HEK293 (cell line): Measurements from ENCODE around the gene CALML3.

ENCODE experiments used
- CTCF ChIA-PET: fragments of 350-600 bp; formaldehyde crosslinking; extraction: SDS; loops from one replicate; lab custom pipeline; 2021; ENCODE audit warnings: antibody characterized with exemption; lab: Yijun Ruan, JAX
- POLR2A ChIA-PET: fragments of 300-600 bp; formaldehyde crosslinking; extraction: SDS; loops from one replicate; lab custom pipeline; 2020; ENCODE audit warnings: antibody characterized with exemption, inconsistent platforms; lab: Yijun Ruan, JAX
- H3K27ac ChIP-seq: fragments of 200-500 bp; sonication (Bioruptor generic); 2 replicates; pipeline ENCODE4 v1.5.1; 2014; ENCODE audit warnings: low read depth, low read length, control low read depth, inconsistent platforms; ENCODE audit errors: extremely low read depth
- H3K36me3 ChIP-seq, 2 experiments: fragments of 200-500 bp in 1 of 2; sonication (Bioruptor generic) in 1 of 2; 1 replicate in 1 of 2; 2 replicates in 1 of 2; pipeline ENCODE4 v1.5.1; 2014 to 2017; ENCODE audit warnings: inconsistent platforms in 2 of 2, low read length in 2 of 2; ENCODE audit not compliant: control insufficient read depth in 2 of 2, insufficient read depth in 1 of 2
- H3K4me1 ChIP-seq: fragments of 200-500 bp; sonication (Bioruptor generic); 2 replicates; pipeline ENCODE4 v1.5.1; 2014; ENCODE audit warnings: mild to moderate bottlenecking, low read length, inconsistent platforms; ENCODE audit not compliant: control insufficient read depth, insufficient read depth
- H3K4me3 ChIP-seq: 2 replicates; pipeline ENCODE4 v1.5.1; 2011; ENCODE audit warnings: low read depth, mild to moderate bottlenecking, control low read depth, low read length, moderate library complexity
- H3K9me3 ChIP-seq: fragments of 200-500 bp; sonication (Bioruptor generic); 2 replicates; pipeline ENCODE4 v1.5.1; 2014; ENCODE audit warnings: low read depth, low read length, inconsistent platforms; ENCODE audit not compliant: control insufficient read depth, insufficient read depth
- EGR2 ChIP-seq: fragments of 450-650 bp; formaldehyde crosslinking; IDR thresholded peaks from 2 replicates; pipeline ENCODE4 v1.5.1; 2016; ENCODE audit warnings: low read depth, missing biosample characterization, missing genetic modification characterization
- GLIS2 ChIP-seq: fragments of 450-650 bp; formaldehyde crosslinking; IDR thresholded peaks from 2 replicates; pipeline ENCODE4 v1.5.1; 2016; ENCODE audit warnings: missing biosample characterization, missing genetic modification characterization
- KLF1 ChIP-seq: fragments of 450-650 bp; formaldehyde crosslinking; IDR thresholded peaks from 2 replicates; pipeline ENCODE4 v1.5.1; 2016; ENCODE audit warnings: missing biosample characterization, missing genetic modification characterization
- MYNN ChIP-seq: fragments of 450-650 bp; formaldehyde crosslinking; IDR thresholded peaks from 2 replicates; pipeline ENCODE4 v1.5.1; 2016; ENCODE audit warnings: missing biosample characterization, missing genetic modification characterization, borderline replicate concordance
- SCRT1 ChIP-seq: fragments of 450-650 bp; formaldehyde crosslinking; IDR thresholded peaks from 2 replicates; pipeline ENCODE4 v1.5.1; 2016; ENCODE audit warnings: missing biosample characterization, missing genetic modification characterization, borderline replicate concordance
- SP7 ChIP-seq: fragments of 450-650 bp; formaldehyde crosslinking; IDR thresholded peaks from 2 replicates; pipeline ENCODE4 v1.5.1; 2016; ENCODE audit warnings: missing biosample characterization, missing genetic modification characterization
- ZBTB21 ChIP-seq: fragments of 450-650 bp; formaldehyde crosslinking; IDR thresholded peaks from 2 replicates; pipeline ENCODE4 v1.5.1; 2017; ENCODE audit warnings: missing biosample characterization, missing genetic modification characterization
- ZFHX2 ChIP-seq: fragments of 450-650 bp; formaldehyde crosslinking; conservative IDR thresholded peaks from 2 replicates; pipeline ENCODE4 v1.5.1; 2016; ENCODE audit warnings: missing biosample characterization, missing genetic modification characterization
- ZNF132 ChIP-seq: fragments of 450-650 bp; formaldehyde crosslinking; IDR thresholded peaks from 2 replicates; pipeline ENCODE4 v1.5.1; 2017; ENCODE audit warnings: missing biosample characterization, missing genetic modification characterization, borderline replicate concordance
- ZNF223 ChIP-seq: fragments of 450-650 bp; formaldehyde crosslinking; IDR thresholded peaks from 2 replicates; pipeline ENCODE4 v1.5.1; 2016; ENCODE audit warnings: missing biosample characterization, missing genetic modification characterization
- ZNF23 ChIP-seq: fragments of 450-650 bp; formaldehyde crosslinking; IDR thresholded peaks from 2 replicates; pipeline ENCODE4 v1.5.1; 2016; ENCODE audit warnings: missing biosample characterization, missing genetic modification characterization, borderline replicate concordance
- ZNF302 ChIP-seq: fragments of 450-650 bp; formaldehyde crosslinking; IDR thresholded peaks from 2 replicates; pipeline ENCODE4 v1.5.1; 2016; ENCODE audit warnings: missing biosample characterization, missing genetic modification characterization, low read depth
- ZNF341 ChIP-seq: fragments of 450-650 bp; formaldehyde crosslinking; IDR thresholded peaks from 2 replicates; pipeline ENCODE4; 2016; ENCODE audit warnings: low read depth, missing biosample characterization, missing genetic modification characterization
- ZNF48 ChIP-seq: fragments of 450-650 bp; formaldehyde crosslinking; IDR thresholded peaks from 2 replicates; pipeline ENCODE4 v1.5.1; 2016; ENCODE audit warnings: missing biosample characterization, missing genetic modification characterization
- ZNF544 ChIP-seq: fragments of 450-650 bp; formaldehyde crosslinking; IDR thresholded peaks from 2 replicates; pipeline ENCODE4 v1.5.0; 2017; ENCODE audit warnings: missing biosample characterization, missing genetic modification characterization
- ZNF600 ChIP-seq: fragments of 450-650 bp; formaldehyde crosslinking; IDR thresholded peaks from 2 replicates; pipeline ENCODE4 v1.5.1; 2016; ENCODE audit warnings: missing biosample characterization, missing genetic modification characterization
- ZNF701 ChIP-seq: fragments of 450-650 bp; formaldehyde crosslinking; IDR thresholded peaks from 2 replicates; pipeline ENCODE4 v1.5.1; 2016; ENCODE audit warnings: missing biosample characterization, missing genetic modification characterization
- ZSCAN16 ChIP-seq: fragments of 450-650 bp; formaldehyde crosslinking; IDR thresholded peaks from 2 replicates; pipeline ENCODE4 v1.5.1; 2016; ENCODE audit warnings: missing biosample characterization, missing genetic modification characterization
- TF ChIP-seq, protein P1 (sequence below): fragments of 450-650 bp; formaldehyde crosslinking; IDR thresholded peaks from 2 replicates; pipeline ENCODE4 v1.5.1; 2017; ENCODE audit warnings: missing biosample characterization, missing genetic modification characterization
- TF ChIP-seq, protein P2 (sequence below): fragments of 450-650 bp; formaldehyde crosslinking; IDR thresholded peaks from 2 replicates; pipeline ENCODE4 v1.5.1; 2016; ENCODE audit warnings: missing biosample characterization, missing genetic modification characterization
- TF ChIP-seq, protein P3 (sequence below): fragments of 450-650 bp; formaldehyde crosslinking; IDR thresholded peaks from 2 replicates; pipeline ENCODE4 v1.5.1; 2016; ENCODE audit warnings: missing biosample characterization, missing genetic modification characterization
- TF ChIP-seq, protein P4 (sequence below): fragments of 450-650 bp; formaldehyde crosslinking; IDR thresholded peaks from 2 replicates; pipeline ENCODE4 v1.5.1; 2016; ENCODE audit warnings: missing biosample characterization, missing genetic modification characterization
- TF ChIP-seq, protein P5 (sequence below): fragments of 450-650 bp; formaldehyde crosslinking; IDR thresholded peaks from 2 replicates; pipeline ENCODE4 v1.5.1; 2016; ENCODE audit warnings: missing biosample characterization, missing genetic modification characterization
- TF ChIP-seq, protein P6 (sequence below): fragments of 450-650 bp; formaldehyde crosslinking; IDR thresholded peaks from 2 replicates; pipeline ENCODE4 v1.5.1; 2017; ENCODE audit warnings: missing biosample characterization, missing genetic modification characterization

Gene CALML3

DNA sequence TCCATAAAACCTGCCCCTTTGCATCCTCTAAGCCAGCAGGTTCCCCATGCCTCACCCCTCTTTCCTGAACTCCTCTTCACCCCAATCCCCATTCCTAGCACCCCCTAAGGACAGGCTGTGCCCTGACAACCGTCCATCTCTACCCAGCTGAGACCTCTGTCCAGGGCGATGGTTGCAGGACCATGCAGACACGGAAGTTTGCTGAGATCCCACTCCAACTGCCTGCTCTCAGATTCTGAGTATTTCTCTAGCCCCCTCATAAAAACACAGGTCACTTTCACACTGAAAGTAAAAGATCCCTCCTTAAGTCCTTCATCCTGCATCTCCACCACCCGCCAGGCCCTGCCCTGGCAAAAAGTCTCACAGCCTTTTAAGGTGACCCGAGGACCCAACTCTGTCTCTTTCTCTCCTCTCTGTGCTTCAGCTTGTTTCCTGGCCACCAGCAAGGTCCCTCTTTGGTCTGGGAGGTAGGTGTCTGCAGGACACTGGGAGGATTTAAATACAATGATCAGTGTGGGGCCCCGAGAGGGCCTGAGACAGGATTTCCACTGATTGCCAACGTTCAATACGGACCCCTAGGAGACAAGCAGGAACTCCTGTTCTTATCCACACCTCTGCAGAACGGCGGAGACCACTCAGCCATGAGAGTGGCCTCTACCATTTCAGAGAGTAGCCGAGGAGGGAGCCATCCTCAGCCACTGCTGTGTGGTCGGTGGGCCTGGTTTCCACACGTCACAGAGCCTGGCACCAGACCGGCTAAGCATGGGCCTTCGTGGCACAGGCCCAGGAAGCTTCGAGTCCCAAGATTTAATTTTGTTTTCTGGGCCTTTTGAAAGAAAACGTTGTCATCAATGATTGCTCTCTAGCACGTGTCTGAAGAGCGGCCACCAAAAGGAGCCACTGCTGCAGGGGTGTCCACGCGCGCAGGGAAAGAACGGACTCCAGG, 27.9 kb downstream of the CALML3 start (continued):
- TF ChIP-seq, protein P1, sequence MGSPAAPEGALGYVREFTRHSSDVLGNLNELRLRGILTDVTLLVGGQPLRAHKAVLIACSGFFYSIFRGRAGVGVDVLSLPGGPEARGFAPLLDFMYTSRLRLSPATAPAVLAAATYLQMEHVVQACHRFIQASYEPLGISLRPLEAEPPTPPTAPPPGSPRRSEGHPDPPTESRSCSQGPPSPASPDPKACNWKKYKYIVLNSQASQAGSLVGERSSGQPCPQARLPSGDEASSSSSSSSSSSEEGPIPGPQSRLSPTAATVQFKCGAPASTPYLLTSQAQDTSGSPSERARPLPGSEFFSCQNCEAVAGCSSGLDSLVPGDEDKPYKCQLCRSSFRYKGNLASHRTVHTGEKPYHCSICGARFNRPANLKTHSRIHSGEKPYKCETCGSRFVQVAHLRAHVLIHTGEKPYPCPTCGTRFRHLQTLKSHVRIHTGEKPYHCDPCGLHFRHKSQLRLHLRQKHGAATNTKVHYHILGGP (tag by site-specific recombination) = no peak
- TF ChIP-seq ZNF600 (tag by site-specific recombination) (no peak), ZNF223 (no peak), ZSCAN16 (tag by site-specific recombination) (no peak), ZNF701 (tag by site-specific recombination) (no peak), ZNF544 (tag by site-specific recombination) (no peak), ZNF48 (tag by site-specific recombination) (no peak)
- TF ChIP-seq, protein P2, sequence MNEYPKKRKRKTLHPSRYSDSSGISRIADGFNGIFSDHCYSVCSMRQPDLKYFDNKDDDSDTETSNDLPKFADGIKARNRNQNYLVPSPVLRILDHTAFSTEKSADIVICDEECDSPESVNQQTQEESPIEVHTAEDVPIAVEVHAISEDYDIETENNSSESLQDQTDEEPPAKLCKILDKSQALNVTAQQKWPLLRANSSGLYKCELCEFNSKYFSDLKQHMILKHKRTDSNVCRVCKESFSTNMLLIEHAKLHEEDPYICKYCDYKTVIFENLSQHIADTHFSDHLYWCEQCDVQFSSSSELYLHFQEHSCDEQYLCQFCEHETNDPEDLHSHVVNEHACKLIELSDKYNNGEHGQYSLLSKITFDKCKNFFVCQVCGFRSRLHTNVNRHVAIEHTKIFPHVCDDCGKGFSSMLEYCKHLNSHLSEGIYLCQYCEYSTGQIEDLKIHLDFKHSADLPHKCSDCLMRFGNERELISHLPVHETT (tag by site-specific recombination) = no peak

DNA sequence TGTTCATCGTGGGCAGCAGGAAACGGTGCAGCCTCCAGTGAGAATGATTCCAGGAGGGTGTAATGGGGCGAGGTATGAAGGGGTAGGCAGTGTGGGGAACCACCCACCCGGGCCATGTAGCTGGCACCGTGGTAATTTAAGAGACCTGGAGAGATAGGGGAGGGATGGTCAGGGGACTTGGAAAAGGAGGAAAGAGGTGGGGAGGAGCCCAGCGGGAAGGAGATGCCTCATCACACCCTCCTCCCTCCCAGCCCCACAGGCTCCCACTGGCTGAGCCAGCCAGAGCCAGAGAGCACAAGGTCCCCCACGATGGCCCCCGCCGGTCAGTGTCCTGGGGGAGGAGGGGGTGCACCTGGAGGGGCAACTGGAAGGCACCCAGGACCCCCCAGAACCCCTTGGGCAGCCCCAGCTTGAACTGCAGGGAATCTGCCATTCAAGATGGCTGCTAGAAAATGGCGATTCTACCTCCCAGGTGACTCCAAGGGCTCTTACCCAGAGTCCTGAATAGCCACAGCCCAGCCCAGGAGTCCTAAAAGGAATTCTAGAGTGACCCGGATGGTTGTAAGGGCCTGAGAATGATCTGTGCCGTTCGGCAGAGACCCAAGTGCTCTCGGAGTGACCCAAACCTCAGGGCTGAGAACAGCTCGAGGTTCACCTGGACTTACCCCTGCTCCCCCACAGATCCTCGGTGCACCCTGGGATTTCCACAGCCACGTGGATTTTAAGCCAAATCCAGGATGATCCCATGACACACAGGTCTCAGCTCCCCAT, 28.8 kb downstream of the CALML3 start:
- ChIA-PET POLR2A (interaction anchor here (1.1 to 1.4 kb wide), 3 partner anchors 18 to 108 kb away, joined by 3 to 4 read pairs (median 4); no protein-coding TSS in a partner anchor), CTCF (interaction anchor here (1.0 to 1.2 kb wide), 2 partner anchors 69 to 76 kb away, joined by 3 to 6 read pairs; no protein-coding TSS in a partner anchor)
- no peaks in the 10 kb centered on the region for H3K9me3 ChIP-seq
- peaks cover 16% of the 10 kb centered on the region for H3K4me1 ChIP-seq
- no peaks in the 10 kb centered on the region for H3K36me3 ChIP-seq
- no peak overlapping the region for H3K4me3 ChIP-seq
- H3K27ac ChIP-seq = peak overlapping the region; percentile 83
- TF ChIP-seq ZNF132 = no peak
- peak; percentile 35; the same call in 1 of the 2 replicates for TF ChIP-seq GLIS2 (tag by site-specific recombination)
- TF ChIP-seq ZFHX2 (tag by site-specific recombination) = peak; percentile 89
- TF ChIP-seq SP7 = peak; percentile 49; the same call in 1 of the 2 replicates
- no peak for TF ChIP-seq ZNF48 (tag by site-specific recombination)
- TF ChIP-seq ZNF23 = no peak
- no peak for TF ChIP-seq ZNF341 (tag by site-specific recombination)
- TF ChIP-seq EGR2 (tag by site-specific recombination) = peak; percentile 90
- no peak for TF ChIP-seq SCRT1
- TF ChIP-seq, protein P3, sequence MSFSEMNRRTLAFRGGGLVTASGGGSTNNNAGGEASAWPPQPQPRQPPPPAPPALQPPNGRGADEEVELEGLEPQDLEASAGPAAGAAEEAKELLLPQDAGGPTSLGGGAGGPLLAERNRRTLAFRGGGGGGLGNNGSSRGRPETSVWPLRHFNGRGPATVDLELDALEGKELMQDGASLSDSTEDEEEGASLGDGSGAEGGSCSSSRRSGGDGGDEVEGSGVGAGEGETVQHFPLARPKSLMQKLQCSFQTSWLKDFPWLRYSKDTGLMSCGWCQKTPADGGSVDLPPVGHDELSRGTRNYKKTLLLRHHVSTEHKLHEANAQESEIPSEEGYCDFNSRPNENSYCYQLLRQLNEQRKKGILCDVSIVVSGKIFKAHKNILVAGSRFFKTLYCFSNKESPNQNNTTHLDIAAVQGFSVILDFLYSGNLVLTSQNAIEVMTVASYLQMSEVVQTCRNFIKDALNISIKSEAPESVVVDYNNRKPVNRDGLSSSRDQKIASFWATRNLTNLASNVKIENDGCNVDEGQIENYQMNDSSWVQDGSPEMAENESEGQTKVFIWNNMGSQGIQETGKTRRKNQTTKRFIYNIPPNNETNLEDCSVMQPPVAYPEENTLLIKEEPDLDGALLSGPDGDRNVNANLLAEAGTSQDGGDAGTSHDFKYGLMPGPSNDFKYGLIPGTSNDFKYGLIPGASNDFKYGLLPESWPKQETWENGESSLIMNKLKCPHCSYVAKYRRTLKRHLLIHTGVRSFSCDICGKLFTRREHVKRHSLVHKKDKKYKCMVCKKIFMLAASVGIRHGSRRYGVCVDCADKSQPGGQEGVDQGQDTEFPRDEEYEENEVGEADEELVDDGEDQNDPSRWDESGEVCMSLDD (tag by site-specific recombination) = no peak
- TF ChIP-seq, protein P4, sequence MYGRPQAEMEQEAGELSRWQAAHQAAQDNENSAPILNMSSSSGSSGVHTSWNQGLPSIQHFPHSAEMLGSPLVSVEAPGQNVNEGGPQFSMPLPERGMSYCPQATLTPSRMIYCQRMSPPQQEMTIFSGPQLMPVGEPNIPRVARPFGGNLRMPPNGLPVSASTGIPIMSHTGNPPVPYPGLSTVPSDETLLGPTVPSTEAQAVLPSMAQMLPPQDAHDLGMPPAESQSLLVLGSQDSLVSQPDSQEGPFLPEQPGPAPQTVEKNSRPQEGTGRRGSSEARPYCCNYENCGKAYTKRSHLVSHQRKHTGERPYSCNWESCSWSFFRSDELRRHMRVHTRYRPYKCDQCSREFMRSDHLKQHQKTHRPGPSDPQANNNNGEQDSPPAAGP (tag by site-specific recombination) = peak; percentile 75
- no peak for TF ChIP-seq MYNN
- TF ChIP-seq, protein P5, sequence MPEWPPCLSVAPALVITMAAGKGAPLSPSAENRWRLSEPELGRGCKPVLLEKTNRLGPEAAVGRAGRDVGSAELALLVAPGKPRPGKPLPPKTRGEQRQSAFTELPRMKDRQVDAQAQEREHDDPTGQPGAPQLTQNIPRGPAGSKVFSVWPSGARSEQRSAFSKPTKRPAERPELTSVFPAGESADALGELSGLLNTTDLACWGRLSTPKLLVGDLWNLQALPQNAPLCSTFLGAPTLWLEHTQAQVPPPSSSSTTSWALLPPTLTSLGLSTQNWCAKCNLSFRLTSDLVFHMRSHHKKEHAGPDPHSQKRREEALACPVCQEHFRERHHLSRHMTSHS (tag by site-specific recombination) = no peak
- TF ChIP-seq, protein P6, sequence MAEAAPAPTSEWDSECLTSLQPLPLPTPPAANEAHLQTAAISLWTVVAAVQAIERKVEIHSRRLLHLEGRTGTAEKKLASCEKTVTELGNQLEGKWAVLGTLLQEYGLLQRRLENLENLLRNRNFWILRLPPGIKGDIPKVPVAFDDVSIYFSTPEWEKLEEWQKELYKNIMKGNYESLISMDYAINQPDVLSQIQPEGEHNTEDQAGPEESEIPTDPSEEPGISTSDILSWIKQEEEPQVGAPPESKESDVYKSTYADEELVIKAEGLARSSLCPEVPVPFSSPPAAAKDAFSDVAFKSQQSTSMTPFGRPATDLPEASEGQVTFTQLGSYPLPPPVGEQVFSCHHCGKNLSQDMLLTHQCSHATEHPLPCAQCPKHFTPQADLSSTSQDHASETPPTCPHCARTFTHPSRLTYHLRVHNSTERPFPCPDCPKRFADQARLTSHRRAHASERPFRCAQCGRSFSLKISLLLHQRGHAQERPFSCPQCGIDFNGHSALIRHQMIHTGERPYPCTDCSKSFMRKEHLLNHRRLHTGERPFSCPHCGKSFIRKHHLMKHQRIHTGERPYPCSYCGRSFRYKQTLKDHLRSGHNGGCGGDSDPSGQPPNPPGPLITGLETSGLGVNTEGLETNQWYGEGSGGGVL (tag by site-specific recombination) = no peak
- no peak for TF ChIP-seq ZBTB21 (tag by site-specific recombination)
- no peak for TF ChIP-seq ZNF302 (tag by site-specific recombination)
- peak; percentile 88 for TF ChIP-seq KLF1 (tag by site-specific recombination)
